NCI-H187 treated with DMSO at 0.1 percent for 48 hours (cell line): ENCODE measurements around the gene GABARAP.
A peak's percentile ranks its signal among the peaks of the same experiment; 100 is the strongest.

Experiments used
- DNase-seq: peaks from one replicate; lab custom pipeline; 2025; lab: John Stamatoyannopoulos, UW

GABARAP gene

GRCh38 chr17:7222093-7222971, 19.9 kb downstream of the GABARAP start:
- no peak for DNase-seq

DNA sequence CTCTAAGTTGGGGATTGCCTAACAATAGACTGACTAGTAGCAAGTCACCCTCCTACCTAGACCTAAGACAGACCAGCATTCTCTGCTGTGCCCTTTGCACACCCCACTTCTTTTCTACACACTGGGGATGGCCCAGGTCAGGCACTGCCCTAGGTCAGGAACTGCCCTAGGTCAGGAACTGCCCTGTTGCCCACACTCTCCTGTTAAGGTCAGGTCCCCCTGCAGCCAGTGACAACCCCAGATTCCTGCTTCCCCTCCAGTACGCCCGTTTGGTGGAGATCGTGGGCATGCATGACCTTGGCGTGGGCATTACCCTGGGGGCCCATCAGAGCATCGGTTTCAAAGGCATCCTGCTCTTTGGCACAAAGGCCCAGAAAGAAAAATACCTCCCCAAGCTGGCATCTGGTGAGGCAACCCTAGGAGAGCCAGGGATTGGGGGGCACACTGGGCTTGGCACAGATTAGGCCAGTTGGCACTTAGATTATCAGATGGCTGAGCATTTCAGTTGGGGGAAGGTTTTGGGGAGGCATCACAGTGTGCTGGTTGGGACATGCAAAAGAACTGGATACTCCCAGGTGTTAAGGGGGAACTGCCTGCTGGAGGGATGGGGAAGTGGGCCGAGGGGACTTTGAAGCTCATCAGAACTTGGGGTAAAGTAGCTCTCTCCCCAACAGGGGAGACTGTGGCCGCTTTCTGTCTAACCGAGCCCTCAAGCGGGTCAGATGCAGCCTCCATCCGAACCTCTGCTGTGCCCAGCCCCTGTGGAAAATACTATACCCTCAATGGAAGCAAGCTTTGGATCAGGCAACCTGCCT, 20.8 kb downstream of the GABARAP start:
- no peak for DNase-seq

DNA sequence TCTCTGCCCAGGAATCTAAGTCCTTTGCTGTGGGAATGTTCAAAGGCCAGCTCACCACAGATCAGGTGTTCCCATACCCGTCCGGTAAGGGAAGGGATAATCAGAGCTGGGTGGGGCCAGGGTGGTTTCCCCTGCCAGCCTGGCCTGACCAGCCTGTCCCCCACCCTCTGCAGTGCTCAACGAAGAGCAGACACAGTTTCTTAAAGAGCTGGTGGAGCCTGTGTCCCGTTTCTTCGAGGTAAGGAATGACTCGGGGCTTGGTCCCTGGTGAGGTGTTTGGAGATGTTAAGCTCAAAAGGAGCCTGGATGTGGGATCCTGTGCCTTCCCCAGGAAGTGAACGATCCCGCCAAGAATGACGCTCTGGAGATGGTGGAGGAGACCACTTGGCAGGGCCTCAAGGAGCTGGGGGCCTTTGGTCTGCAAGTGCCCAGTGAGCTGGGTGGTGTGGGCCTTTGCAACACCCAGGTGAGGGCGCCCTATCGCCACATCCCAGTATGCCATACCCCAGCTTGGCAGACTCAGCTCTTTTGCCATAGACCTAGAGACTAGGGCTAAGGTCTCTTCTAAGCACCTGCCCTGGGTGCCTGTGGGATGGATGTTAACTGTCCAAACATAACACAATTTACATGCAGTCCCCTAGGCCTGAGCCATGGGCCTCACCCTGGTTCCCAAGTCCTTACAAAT, 21.5 kb downstream of the GABARAP start:
- no peak for DNase-seq

DNA sequence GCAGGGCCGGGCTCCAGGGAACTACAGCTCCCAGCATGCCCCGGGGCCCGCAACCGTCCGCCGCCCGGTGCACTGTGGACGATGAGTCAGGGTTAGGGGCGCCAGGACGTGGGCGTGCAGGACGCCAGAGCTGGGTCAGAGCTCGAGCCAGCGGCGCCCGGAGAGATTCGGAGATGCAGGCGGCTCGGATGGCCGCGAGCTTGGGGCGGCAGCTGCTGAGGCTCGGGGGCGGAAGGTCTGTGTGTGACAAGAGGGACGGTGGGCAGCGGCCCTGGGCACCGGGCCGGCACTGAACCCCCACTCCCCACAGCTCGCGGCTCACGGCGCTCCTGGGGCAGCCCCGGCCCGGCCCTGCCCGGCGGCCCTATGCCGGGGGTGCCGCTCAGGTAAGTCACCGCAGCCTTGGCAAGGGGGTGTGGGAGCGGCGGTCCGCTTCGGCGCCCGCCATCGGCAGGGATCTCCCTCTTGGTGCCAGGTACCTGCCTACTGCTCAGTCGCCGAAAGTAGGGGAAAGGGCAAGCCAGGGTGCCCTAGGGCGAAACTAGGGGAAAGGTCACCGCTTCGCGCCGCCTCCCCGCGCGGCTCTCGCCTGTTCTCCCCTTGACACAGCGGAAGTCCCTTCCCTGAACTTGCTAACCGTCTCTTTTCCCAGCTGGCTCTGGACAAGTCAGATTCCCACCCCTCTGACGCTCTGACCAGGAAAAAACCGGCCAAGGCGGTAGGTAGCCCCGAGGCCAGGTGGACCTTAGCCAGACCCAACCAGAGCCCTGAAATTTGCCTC, 22.2 kb downstream of the GABARAP start, which contains the start of the genes ACADVL and DLG4:
Gene ACADVL (plus strand): TSS at position 127 of the 781 bp plus-strand sequence. CDS start 47 bp downstream, at position 174.
Gene DLG4 (minus strand): TSS at position 25 of the 781 bp plus-strand sequence.
- DNase-seq = no peak

GRCh38 chr17:7219229-7219811, 22.9 kb downstream of the GABARAP start:
- no peak for DNase-seq

- no peak for DNase-seq
Observed at GRCh38 chr17:7218758-7219157, 23.5 kb downstream of the GABARAP start.

- DNase-seq = no peak
Observed at GRCh38 chr17:7218166-7218565, 24.1 kb downstream of the GABARAP start.

DNA sequence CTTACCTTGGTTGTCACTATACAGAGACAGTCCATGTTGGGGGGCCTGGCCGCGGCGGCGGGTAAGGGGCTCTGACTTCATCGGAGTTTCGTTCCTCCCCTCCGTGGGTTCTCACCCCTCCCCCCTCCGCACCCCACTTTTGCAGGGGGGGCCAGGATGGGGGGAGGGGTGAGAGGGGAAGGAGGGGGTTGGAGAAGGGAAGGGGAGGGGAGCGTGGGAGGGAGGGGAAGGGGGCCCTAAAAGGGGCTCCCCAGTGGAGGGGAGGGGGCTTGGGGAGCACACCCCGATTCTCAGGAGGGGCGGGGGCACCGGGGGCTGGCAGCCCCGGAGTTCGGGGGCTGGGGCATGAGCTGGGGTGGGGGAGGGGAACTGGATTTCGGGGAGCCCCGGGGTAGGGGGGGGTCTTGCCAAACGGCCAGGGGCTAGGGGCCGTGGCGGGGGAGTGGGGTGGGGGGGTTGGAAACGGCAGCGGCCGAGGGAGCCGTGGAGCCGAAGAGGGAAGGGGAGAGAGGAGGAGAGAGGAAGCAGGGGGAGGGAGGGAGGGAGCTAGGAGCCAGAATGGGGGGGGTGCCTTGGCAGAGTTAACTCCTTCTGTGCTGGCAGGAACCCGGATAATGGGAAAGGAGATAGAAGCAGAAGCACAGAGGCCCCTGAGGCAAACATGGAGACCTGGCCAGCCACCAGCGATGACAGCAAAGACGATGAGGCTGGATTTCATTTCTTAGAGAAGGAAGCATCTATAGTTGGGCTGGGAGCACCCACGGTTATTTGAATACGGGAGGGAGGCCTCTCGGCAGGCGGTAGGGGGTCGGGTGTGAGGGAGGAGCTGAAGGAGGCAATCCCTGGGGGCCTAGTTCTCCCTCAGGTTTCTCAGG, 24.9 kb downstream of the GABARAP start:
- DNase-seq = no peak

DNA sequence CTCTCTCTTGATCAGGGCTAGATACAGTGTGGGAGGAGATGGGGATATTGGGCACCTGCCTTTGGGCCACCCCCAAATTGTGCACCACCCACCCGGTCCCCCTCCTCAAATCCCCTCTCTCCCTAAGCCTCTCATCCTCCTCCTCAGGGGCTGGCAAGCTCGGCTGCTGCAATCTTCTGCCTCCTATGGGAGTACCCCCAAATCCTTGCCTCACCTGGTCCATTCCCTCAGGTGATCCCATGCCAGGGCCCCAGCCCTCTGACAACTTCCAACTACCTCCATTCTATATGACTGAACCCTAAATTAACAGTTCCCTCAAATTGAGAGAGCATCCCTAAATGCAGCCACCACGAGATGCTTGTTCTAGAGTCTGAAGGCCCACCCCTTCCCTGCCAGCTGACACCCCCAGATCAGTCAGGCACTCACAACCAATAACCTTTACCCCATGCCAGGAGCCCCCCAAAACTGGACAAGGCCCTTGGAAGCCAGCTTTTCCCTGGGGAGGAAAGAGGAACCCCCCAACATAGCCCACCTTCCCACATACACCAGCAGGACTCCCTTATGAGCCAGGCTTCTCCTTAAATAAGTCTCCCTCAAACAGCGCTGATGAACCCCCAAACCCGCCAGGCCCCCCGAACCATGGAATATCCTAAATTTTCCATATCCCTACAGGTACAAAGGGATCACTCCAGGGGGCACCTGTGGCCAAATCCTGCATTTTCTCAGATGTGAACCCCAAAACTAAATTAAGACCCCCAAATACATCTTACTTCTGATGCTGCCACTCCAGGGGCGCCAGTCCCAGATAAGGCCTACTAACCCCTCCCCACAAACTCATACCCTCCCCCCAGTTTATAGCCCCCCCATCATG, 25.8 kb downstream of the GABARAP start:
- DNase-seq = no peak

- DNase-seq = no peak
Observed at GRCh38 chr17:7215652-7216180, 26.5 kb downstream of the GABARAP start.

DNA sequence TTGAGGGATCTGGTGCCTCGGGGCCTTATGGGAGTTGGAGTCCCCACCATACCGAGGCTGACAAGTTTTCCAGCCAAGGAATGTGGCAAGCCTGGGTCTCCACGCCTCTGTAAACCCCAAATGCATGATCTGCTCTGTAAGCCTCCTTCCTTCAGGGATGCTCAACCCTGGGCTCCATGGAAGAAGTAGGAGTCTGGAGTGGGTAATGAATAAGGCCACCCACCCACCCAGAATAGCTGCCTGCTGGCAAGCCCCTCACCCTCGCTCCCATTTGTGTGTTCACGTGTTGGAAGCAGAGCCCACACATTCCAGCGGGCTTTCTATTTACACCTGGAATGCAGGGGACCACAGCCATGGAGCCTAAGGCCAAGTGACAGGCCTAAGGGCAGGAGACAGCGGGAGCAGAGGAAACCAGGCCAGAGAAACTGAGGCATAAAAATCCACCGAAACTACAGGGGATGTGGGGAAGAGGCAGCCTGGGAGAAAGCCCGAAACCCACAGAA, 27.1 kb downstream of the GABARAP start:
- DNase-seq = no peak

DNA sequence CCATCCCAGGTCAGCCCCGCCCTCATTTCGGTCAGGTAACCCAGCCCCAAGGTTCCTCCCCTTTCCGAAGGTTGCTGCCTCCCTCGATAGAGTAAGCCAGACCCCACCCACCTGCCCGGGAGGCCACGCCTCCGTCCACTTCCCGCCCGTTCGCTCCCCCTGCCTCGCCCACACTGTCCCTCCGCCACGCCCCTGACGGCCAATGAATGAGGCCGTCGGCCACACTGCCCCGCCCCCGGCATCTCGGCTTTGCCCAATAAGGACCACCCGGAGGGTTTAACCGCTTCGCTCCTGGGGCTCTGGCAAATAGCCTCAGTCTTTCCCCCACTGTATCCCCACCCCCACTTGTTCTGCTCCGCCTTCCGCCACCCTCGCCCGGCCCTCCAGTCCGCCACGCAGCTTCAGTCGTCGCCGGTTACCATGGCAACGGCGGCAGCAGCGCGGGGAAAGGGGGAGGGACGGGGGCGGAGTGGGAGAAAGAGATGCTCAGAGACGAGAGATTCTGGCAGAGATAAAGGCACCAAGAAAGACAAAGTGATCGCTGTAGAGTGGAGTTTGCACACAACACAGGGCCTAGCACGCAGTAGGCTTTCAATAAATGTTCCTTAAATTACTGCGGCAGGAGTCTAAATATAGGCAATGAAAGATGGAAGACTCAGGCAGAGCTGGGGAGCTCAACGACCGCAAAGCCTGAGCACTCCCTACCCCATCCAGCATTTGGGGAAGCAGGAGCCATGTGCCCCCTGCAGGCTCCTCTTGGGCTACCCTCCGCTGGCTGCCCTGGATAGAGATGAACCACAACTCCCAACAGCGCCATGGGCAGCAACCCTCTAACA, 27.7 kb downstream of the GABARAP start:
- DNase-seq = peak; percentile 77

GRCh38 chr17:7213895-7214299, 28.4 kb downstream of the GABARAP start:
- DNase-seq = peak; percentile 55

DNA sequence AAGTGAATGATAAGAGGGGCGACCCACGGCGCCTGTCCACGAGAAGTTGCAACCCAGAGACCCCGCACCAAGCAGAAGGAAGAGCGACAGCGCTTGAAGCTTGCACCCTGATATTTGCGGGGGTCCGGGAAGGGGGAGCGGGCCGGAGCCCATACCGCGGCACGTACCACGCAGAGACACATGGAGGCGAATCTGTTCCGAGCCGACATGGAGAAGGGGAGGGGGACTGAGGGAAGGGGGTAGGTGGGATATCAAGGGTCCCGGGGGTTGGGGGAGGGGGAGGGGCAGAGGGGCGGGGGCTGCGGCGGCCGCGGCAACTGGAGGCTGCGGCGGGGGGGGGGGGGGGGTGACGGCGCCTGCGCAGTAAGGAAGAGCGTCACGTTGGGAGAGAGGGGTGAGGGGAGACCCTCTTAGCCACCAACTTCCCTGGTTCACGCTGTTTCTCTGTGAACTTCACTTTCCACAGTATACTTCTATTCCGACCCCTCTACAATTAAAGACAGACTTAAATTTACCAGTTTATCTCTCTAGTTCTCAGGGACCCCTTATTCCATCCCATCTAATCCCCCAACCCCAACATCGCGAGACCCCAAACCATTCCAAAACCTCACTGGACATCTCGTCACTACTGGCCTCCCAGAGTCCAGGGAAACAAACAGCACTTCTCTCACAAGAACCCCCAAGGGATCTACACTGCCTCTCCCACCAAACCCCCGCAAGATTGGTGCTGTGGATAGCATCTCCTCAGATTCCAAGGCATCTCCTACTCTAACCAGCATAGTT, 30.6 kb downstream of the GABARAP start:
- DNase-seq = no peak

- DNase-seq = no peak
Observed at GRCh38 chr17:7208754-7209460, 33.3 kb downstream of the GABARAP start.

GRCh38 chr17:7208027-7208571, 34.1 kb downstream of the GABARAP start:
- no peak for DNase-seq
